HFF-Myc (cell line): ENCODE data around the gene CYP4F2.

Source experiments
- DNase-seq: peaks from one replicate; pipeline ENCODE4 v3.0.0-alpha.2; 2011; ENCODE audit warnings: low read depth; ENCODE audit errors: extremely low read depth
- H3K4me3 ChIP-seq: replicated peaks from 2 replicates; pipeline ENCODE4 v1.5.1; 2011; ENCODE audit warnings: low read depth, mild to moderate bottlenecking, control low read depth, low read length
- TF ChIP-seq, protein P1 (sequence below): IDR thresholded peaks from 2 replicates; pipeline ENCODE4 v1.5.1; 2012; ENCODE audit warnings: mild to moderate bottlenecking, low read depth, low read length, control low read depth; ENCODE audit errors: missing control alignments

Gene CYP4F2

GRCh38 chr19:15871570-15871969 lies 26.3 kb downstream of the CYP4F2 start:
- no peak overlapping the region for H3K4me3 ChIP-seq
- DNase-seq, result no peak
- TF ChIP-seq, protein P1, sequence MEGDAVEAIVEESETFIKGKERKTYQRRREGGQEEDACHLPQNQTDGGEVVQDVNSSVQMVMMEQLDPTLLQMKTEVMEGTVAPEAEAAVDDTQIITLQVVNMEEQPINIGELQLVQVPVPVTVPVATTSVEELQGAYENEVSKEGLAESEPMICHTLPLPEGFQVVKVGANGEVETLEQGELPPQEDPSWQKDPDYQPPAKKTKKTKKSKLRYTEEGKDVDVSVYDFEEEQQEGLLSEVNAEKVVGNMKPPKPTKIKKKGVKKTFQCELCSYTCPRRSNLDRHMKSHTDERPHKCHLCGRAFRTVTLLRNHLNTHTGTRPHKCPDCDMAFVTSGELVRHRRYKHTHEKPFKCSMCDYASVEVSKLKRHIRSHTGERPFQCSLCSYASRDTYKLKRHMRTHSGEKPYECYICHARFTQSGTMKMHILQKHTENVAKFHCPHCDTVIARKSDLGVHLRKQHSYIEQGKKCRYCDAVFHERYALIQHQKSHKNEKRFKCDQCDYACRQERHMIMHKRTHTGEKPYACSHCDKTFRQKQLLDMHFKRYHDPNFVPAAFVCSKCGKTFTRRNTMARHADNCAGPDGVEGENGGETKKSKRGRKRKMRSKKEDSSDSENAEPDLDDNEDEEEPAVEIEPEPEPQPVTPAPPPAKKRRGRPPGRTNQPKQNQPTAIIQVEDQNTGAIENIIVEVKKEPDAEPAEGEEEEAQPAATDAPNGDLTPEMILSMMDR, result no peak

- no peak overlapping the region for H3K4me3 ChIP-seq
- no peak for DNase-seq
- TF ChIP-seq, protein P1, result no peak
Measured at GRCh38 chr19:15869873-15870272, 28.0 kb downstream of the CYP4F2 start.

- DNase-seq, result no peak
- TF ChIP-seq, protein P1, result peak; percentile 42
- no peak overlapping the region for H3K4me3 ChIP-seq
Measured at GRCh38 chr19:15869109-15869555, 28.7 kb downstream of the CYP4F2 start.

DNA sequence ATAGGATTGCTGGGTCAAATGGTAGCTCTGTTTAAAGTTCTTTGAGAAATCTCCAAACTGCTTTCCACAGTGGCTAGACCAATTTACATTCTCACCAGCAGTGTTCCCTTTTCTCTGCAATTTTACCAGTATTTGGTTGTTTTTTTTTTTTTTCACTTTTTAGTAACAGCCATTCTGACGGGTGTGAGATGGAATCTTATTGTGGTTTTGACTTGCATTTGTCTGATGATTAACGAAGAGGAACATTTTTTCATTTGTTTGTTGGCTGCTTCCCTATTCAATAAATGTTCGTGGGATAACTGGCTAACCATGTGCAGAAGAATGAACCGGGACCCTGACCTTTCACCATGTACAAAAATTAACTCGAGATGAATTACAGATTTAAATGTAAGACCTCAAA lies 31.2 kb downstream of the CYP4F2 start:
- no peak for DNase-seq
- H3K4me3 ChIP-seq, result no peak overlapping the region
- TF ChIP-seq, protein P1, result no peak

- no peak overlapping the region for H3K4me3 ChIP-seq
- TF ChIP-seq, protein P1, result no peak
Measured at GRCh38 chr19:15864824-15865223, 33.0 kb downstream of the CYP4F2 start.

DNA sequence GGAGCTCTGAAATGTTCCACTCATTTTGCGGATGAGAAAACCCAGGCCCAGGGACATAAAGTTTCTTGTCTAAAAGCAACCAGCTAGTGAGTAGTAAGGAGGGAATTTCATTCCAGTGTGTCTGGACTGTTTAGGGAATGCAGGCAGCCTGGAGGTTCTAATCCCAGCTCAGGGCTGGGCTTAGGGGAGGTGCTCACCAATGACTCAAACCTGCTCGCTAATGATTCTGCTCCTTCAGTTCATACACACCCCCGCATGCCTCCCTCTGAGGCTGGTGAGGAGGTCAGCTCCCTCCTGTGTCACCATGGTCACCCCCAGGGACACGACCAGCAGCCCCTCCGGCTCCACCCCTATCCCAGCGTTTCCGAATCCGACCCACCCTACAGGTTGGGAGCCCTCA lies 34.6 kb downstream of the CYP4F2 start:
- DNase-seq, result no peak
- H3K4me3 ChIP-seq, result no peak overlapping the region
- TF ChIP-seq, protein P1, result no peak

More at GRCh38 chr19:15864824-15865223, 33.0 kb downstream of the CYP4F2 start:
- no peak for DNase-seq

DNA sequence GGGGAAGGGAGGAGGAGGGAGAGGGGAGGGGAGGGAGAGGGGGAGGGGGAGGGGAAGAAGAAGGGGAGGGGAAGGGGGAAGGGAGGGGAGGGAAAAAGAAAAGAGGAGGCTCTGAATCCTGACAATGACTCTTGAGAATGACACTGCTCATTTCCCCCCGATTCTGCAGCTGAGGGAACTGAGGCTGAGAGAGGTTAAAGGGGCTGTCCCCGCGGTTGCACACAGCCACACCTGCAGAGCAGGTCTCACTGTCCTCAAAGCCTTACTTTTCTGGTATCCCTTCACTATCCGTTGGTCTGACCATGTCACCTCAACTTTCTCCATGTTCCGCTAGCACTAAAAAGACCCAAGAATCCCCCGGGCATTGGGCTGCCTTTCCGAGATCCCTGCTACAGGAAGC lies 35.4 kb downstream of the CYP4F2 start:
- H3K4me3 ChIP-seq, result no peak overlapping the region
- no peak for DNase-seq
- TF ChIP-seq, protein P1, result no peak
